Activated CD4-positive, CD25-positive, alpha-beta regulatory T cell (primary cell): Measurements from ENCODE around the gene FAM50A.

ENCODE experiments used
- DNase-seq, 4 experiments: peaks; one replicate each; lab custom pipeline; 2025; lab: John Stamatoyannopoulos, UW

Gene FAM50A

DNA sequence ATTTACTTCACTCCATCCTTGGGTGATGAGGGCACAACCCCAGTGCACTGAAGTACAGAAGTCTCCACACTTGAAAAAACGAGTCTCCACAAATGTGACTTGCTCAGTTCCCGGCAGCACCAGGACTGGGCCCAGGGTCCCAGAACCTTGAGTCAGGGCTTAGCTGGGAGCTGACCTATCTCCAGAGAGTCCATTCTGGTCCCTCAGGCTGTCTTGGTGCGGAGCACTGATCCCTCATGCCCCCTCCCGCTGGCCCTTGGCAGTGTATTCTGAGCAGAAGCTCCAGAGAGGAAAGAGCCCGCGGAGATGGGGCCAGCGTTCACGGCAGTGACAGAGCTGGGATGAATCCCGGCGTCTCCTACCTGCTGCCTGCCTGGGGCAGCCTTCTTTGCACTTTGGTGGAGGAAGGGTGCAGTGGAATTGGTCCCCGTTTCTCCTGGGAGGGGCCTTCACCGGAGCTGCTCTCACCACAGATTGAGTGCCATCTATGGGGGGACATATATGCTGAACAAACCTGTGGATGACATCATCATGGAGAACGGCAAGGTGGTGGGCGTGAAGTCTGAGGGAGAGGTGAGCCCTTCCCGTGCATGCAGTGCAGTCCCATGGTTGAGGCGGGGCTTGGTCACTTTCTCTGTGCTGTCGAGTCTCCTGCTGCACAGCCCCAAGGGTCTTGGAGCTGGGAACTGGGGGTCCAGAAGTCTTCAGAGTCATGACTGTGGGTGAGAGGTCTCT is 3.2 kb upstream of the FAM50A start:
- DNase-seq = no peak

DNA sequence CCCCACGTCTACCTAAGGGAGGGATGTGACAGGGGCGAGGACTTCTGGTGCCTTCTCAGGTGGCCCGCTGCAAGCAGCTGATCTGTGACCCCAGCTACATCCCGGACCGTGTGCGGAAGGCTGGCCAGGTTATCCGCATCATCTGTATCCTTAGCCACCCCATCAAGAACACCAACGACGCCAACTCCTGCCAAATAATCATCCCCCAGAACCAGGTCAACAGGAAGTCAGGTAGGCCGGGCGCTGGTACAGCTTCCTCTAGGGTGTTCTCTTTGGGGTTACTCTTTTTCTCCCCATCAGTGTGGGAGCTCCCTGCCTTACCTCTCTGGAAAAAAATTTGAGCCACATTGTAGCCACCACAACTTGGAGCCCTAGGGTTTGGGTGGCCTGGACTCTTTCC is 2.4 kb upstream of the FAM50A start:
- DNase-seq = no peak

DNA sequence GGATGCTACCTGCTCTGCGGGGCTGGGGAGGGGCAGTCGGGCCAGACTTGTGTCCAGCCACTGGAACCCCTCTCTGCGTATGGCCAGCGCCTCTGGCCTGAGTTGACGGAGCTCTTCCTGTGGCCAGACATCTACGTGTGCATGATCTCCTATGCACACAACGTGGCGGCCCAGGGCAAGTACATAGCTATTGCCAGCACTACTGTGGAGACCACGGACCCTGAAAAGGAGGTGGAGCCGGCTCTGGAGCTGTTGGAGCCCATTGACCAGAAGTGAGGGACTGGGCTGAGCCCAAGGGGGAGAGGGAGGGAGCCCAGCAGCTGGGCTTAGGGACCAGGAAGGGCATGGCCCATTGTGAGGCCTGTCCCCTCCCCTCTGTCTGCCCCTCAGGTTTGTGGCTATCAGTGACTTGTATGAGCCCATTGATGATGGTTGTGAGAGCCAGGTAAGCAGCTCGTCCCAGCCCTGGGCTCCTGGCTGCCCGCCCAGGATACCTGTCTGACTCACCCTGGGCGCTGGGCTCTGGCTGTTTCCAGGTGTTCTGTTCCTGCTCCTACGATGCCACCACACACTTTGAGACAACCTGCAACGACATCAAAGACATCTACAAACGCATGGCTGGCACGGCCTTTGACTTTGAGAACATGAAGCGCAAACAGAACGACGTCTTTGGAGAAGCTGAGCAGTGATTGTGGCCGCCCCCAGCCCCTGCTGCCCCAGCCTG is 1.8 kb upstream of the FAM50A start:
- no peak for DNase-seq

DNA sequence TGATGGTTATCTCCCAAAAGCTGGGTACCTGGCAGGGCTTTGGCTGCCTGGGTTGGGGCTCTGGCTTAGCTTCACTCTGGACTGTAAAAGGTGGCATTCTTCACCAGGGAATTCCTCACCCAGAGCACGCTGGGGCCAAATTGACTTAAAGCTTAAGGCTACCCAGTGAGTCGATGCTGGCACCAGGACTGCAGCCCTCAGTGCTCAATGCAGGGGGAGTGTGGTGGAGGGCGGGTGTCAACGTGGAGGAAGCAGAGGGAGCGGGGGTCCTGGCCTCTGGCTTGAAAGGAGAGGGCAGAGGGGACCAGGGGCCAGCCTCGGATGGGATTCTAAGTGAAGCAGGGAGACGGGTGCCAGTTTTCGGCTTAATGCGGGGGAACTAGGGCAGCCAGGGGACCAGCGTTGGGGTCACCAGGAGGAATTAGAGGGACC is 446 bp upstream of the FAM50A start:
- no peak for DNase-seq

DNA sequence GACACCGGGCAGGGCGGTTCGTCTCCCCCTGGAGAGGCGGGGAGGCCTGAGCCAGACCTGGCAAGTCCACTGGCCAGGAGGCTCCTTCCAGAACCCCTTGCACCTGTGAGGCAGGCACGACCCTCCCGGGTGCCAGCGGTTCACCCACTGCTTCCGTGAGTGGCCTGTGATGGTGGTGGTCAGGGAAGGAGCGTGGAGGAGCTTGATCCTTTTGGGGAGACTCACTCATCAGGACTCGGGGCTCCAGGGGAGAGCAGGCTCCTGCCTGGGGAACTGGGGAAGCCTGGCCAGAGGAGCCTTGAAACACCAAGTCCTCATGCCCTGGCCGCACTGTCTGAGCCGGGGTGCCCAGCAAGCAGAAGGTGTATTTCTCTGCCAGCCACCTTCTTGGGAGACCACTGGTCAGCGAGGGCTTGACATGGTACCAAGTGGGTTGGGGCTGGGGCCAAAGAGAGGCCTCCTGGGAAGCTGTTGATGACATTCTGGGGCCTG is 860 bp downstream of the FAM50A start:
- no peak for DNase-seq

DNA sequence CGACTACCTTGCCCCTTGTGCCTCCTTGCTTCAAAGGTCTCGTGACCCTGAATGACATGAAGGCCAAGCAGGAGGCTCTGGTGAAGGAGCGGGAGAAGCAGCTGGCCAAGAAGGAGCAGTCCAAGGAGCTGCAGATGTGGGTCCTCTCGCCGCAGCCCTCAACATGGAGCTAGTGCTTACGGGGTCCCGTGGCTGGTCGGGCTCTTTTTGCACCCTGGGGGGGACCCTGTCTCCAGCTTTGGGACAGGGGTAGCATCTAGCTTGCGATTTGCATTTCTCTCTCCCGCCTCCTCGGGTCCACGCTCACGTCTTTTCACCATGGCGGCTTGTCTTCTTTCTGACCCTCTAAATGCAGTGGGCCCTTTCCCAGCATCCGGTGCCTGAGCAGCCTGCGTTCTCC is 1.8 kb downstream of the FAM50A start:
- no peak for DNase-seq

DNA sequence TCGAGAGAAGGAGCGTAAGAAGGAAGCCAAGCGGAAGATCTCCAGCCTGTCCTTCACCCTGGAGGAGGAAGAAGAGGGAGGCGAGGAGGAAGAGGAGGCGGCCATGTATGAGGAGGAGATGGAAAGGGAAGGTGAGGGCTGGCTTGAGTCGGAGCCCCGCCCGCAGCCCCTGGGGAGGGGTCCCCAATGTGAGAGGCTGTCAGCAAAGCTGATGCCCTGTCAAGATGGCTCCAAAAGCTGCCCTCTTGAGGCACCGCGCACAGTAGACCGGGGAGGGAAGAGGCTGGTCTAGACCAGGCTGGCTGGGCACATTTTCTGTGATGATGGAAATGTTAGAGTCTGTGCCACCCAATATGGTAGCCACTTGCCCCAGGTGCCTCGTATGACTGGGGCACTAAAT is 2.5 kb downstream of the FAM50A start:
- DNase-seq = no peak

DNA sequence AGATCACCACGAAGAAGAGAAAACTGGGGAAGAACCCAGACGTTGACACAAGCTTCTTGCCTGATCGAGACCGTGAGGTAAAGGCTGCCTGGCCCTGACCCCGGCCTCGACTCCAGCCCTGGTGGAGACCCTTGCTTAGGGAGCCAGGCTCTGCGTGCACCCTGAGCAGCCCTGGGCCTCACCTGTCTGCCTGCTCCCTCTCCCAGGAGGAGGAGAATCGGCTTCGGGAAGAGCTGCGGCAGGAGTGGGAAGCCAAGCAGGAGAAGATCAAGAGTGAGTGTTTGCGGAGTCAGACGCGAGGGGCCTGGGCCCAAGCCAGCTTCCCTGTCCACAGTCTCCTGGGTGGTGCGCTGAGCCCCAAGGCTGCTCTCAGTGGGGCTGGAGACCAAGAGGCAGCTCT is 4.5 kb downstream of the FAM50A start:
- DNase-seq = no peak

DNA sequence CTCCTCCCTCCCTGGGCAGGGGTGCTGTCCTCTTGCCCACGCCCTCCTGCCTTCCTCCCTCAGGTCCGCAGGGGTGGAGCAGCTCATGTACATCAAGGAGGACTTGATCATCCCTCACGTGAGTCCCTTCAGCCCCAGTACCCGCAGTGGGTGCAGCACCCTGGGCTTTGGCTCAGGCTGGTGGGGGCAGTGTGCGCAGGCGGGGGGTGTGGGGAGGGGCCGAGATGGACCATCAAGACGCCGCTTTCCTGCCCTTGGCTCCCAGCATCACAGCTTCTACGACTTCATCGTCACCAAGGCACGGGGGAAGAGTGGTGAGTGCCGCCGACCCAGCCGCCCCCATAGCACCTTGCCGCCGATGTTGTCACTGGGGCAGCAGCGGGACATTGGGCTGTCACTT is 5.7 kb downstream of the FAM50A start:
- no peak for DNase-seq

DNA sequence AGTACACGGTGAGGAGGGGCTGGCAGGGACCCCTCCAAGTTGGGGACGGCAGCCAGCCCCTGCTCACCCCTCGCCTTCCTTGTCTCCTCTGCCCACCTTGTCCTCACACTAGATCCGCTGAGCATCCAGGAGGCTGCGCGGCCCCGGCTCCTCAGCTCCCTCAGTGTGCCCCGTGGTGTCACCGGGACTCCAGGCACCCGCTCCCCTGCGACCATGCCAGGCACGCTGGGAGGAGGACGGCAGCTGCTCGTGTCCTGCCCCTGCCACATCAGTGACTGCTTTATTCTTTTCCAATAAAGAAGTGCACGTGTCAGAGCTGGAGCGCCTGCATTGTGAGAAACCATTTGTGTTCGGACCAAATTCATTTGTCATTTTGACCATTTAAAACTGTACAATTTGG is 6.4 kb downstream of the FAM50A start:
- no peak for DNase-seq

DNA sequence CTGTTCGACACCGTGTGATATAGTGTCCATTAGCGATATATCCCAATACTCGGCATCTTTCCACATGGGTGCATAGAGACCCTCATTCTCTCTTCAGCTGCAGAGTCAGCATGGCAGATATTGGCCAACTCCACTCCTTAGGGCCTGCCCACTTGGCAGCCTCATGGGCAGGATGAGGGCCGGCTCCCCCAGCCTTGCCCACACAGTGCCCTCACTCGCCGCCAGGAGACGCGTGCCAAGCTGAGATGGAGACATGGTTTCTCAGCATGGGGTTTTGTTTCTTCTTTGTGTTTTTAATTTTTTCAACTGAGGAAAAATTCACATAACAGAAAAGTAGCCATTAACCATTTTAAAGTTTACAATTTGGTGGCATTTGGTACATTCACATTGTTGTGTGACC is 8.9 kb downstream of the FAM50A start:
- DNase-seq = no peak

DNA sequence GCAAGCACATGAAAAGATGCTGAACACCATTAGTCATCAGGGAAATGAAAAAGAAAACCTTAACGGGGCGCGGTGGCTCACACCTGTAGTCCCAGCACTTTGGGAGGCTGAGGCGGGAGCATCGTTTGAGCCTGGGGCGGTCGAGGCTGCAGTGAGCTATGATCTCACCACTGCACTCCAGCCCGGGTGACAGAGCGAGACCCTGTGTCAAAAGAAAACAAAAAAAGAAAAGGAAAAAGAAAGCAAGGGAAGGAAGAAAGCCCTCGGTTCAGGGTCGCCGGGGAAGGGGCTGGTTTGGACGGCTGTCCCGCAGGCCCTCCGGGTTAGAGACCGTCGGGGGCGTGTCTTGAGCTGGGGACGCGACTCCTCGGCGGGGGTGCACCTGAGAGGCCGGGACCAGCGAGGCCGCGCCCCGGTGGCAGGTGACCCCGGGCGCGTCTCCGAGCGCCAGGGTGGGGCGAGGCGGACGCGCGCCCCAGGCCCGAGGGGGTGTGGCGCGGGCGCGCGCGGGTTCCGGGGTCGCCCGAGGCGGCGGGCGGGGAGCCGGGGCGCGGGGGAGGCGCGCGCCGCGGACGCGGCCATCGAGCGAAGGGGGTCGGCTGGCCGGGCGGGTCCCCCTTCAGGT is 13.7 kb downstream of the FAM50A start:
- peak in 2 of 4 experiments; percentile 49 to 64 for DNase-seq

DNA sequence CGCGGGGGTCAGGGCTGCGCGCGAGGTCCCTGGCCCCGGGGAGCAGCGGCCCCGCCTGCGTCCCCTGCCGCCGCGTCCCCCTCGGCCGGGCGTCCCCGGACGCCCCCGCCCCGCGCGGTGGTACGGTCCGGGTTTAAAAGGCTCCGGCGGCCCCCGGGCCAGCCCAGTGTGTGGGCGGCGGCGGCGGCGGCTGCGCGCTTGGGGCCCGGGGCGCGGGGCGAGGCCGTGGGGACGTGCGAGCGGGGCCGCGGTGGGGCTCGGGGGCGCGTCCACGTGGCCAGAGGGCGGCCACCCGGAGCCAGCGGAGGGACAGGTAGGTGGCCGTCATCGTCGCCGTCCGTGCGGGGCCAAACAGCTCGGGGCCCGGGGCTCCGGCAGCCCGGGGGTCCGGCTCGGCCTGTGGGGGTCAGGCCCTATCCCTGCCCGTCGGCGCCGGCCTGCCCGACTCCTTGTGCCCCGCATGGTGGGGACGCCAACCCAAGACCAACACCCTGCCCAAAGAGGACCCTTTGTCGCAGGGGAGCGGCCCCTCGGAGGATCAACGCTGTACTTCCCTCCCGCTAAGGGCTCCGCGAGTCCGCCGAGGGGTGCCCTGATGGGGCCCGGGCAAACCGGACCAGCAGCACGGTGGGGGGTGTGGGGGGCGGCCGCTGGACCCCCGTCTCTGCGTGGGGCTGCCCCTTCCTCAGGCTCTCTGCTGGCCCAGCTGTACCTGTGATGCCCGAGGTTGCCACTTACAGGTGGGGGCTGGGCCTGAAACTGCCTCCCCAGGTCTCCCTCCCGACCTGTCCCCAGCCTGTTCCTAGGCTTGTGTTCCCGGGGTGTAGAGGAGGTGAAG is 14.4 kb downstream of the FAM50A start, which contains the start of gene PLXNA3:
Gene PLXNA3 (plus strand): TSS at position 166 of the 838 bp plus-strand sequence. CDS start 1,903 bp downstream, outside the sequence.
- DNase-seq = peak; percentile 12 to 64 (median 48)

DNA sequence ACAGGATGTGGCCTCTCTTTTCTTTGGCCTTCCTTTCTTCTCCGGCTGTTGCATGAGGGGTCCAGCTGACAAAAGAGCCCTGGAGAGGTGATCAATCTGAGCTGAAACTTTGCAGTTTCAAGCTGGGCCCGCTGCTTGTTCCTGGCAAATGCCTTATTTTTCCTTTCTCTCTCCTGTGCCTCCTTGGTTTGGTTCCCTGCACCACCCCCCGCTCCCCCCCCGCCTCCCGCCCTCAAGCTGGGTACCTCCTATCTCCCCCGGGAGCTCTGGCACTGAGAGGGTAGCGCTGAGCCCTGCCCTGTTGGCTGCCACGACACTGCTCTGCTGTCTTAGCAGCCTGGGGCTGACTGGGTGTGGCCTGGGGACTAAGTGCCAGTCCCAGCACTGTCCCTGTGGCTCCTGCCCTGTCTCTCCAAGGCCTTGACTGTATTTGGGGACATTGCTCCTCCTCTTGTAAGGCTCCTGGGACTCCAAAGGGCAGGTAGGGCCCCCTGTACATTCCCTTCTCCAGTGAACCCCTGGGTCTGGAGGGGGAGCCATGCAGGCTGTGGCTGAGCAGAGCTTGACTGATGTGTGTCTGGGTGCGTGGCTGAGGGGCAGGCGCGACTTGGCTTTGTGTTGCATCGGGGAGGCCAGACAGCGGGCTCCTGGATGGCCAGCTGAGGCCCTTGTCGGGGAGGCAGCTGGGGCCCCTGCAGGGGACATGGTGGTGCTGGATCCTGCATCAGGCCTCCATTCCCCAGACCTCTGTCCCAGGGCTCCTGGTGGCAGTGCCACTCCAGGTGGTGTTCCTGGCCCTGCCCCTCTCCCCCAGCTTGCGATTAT is 15.2 kb downstream of the FAM50A start:
- no peak for DNase-seq

DNA sequence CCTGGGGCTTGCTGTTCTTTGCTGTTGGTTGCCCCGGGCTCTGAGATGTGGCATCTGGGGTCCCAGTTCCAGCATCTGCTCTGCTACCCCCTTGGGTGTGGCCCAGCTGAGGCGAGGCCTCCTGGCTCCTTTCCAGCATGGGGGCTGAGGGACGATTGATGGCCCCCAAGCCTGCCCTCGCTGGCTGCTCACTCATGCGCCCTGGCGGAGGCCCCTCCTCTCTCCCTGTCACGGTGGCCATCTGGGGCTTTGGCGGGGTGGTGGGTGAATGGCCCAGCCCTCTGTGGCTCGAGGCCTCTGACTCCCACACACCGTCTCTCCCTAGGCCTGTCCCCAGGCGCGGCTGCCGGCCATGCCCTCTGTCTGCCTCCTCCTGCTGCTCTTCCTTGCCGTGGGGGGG is 15.9 kb downstream of the FAM50A start:
- no peak for DNase-seq

DNA sequence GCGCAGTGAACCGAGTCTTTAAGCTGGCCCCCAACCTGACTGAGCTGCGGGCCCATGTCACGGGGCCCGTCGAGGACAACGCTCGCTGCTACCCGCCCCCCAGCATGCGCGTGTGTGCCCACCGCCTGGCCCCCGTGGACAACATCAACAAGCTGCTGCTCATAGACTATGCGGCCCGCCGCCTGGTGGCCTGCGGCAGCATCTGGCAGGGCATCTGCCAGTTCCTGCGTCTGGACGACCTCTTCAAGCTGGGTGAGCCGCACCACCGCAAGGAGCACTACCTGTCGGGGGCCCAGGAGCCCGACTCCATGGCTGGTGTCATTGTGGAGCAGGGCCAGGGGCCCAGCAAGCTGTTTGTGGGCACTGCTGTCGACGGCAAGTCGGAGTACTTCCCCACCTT is 16.4 kb downstream of the FAM50A start:
- DNase-seq = no peak

DNA sequence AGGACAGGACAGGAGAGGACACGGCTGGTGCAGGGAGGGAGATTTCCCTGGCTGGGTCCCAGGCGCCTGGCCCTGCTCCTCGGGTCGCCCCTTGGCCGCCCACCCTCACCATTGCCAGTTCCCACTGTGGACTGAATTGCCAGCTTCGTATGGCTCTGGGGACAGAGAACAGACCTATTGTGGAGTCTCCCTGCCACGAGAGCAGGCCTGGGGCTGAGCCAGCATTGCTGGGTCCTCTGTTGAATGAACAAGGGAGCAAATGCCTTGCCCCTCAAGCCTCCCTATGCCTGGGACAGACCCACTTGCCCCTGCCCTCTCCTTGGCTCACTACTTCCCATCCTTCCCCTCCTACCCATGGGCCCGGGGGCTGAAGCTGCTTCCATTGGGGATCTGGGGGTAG is 18.5 kb downstream of the FAM50A start:
- no peak for DNase-seq

DNA sequence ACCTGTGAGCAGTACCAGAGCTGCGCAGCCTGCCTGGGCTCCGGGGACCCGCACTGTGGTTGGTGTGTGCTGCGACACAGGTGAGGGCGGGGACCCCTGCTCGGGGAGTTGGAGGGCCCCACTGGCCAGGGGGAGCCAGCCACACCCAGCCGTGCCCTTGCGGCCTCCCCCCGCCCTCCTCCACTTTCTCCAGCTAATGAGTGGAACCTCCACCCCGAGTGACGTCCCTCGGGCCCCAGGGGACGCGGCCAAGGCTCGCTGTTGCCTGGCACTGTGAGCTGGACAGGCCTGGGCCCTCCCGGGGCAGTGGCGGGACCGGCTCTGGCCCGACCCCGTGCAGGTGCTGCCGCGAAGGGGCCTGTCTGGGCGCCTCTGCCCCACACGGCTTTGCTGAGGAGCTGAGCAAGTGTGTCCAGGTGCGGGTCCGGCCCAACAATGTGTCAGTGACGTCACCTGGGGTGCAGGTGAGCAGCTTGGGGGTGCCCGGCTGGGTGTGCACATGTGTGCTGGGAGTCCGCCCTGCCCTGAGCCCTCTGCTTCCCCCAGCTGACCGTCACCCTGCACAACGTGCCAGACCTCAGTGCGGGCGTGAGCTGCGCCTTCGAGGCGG is 19.8 kb downstream of the FAM50A start:
- DNase-seq = no peak

DNA sequence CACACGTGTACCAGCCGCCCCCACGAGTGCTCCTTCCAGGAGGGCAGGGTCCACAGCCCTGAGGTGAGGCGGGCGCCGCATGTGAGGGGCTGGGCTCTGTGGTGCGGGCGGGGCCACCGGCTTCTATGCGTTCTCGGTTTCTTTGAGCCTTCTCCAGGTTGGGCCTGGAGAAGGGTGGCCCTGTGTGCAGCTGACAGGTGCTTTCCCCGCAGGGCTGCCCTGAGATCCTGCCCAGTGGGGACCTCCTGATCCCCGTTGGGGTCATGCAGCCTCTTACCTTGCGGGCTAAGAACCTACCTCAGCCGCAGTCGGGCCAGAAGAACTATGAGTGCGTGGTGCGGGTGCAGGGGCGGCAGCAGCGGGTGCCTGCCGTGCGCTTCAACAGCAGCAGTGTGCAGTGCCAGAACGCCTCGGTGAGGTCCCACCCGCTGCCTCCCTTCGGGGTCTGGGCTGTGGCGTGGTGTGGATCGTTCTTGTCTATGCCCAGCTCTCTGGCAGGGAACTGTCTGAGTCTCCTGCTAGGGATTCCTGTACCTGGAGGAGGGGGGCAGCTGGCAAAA is 20.9 kb downstream of the FAM50A start:
- DNase-seq = no peak

DNA sequence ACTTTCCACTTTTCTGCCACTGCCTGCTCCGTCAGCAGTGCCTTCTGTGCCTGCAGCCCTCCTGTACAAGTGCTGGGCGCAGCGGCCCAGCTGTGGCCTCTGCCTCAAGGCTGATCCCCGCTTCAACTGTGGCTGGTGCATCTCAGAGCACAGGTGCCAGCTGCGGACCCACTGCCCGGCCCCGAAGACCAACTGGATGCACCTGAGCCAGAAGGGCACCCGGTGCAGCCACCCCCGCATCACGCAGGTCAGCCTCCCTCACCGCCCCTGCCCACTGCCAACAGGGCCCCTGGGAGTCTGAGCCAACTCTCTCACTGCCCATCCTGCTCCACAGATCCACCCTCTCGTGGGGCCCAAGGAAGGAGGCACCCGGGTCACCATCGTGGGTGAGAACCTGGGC is 21.7 kb downstream of the FAM50A start:
- no peak for DNase-seq
